Activated T-helper 9 cell treated with anti-CD3 and anti-CD28 coated beads, Interleukin-2, amount 50 U/mL, for 16 hours (primary cell): ENCODE results near the gene LIMS2.

Source experiments
- DNase-seq: peaks from one replicate; pipeline ENCODE4 v3.0.0-alpha.2; 2020; ENCODE audit warnings: low read depth

The LIMS2 gene

DNA sequence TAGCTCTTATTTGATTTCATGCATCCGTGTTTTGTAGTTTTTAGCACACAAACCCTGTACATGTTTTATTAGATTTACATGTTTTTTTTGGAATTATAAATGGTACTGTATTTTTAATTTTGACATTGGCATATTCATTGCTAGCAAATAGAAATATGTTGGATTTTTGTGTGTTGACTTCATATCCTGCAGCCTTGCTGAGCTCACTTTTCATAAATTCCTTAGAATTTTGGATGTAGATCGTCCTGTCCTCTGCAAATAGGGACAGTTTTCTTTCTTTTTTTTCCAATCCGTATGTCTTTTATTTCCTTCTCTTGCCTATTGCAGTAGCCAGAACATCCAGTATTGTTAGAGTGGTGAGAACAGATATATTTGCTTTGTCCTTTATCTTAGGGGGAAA is 76.1 kb downstream of the LIMS2 start:
- DNase-seq, result no peak

DNA sequence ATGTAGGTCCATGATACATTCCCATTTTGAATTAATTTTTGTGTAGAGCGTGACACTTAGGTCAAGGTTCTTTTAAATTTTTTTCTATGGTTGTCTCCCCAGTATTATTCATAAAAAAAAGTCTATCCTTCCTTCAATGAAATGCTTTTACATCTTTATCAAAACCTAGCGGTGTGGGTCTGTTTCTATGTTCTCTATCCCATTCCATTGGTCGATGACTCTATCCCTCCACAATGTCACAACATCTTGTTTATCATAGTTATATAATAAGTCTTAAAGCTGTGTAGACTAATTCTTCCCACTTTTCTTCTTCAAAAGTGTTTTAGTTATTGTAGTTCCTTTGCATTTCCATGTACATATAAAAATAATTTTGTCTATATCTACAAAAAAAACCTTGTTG is 76.6 kb downstream of the LIMS2 start:
- no peak for DNase-seq

DNA sequence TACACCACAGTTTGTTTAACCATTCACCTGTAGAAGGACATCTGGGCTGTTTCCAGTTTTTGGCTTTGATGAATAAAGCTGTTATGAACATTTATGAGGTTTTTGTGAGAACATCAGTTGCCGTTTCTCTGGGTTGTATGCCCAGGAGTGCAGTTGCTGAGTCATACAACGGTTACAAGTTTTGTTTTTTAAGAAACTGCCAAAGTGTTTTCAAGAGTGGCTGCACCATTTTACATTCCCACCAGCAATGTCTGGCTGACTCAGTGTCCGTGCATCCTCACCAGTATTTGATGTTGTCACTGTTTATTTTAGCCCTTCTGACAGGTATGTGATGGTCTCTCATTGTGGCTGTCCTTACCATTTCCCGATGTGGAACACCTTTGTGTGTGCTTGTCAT is 77.3 kb downstream of the LIMS2 start:
- DNase-seq, result no peak

DNA sequence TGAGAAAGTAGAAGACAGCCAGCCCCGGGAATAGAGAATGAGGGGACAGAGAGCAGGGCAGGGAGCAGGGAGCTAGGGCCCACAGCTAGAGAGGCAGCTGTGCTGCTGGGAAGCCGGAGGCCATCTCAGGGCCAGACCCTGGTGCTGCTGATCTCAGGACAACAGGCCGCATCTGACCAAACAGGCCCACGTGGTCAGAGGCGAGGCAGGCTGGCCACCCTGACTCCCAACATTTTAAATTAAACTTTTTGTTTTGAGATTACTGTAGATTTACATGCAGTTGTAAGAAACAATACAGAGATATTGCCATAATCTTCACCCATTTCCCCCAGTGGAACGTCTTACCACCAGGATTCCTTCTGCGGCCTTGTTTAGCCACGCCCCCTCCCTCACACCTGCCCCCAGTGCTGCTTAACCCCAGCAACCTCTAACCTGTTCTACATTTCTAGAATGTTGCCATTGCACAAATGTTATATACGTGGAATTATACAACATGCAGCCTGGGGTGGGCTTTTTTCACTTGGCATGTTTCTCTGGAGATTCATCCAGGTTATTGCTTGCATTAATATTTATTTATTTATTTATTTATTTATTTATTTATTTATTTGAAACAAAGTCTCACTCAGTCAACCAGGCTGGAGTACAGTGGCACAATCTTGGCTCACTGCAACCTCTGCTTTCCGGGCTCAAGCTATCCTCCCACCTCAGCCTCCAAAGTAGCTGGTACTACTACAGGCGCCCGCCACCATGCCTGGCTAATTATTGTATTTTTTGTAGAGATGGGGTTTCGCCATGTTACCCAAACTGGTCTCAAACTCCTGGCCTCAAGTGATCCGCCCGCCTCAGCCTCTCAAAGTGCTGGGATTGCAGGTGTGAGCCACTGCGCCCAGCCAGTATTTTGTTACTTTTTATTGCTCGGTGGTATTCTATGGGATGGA is 78.0 kb downstream of the LIMS2 start:
- no peak for DNase-seq

DNA sequence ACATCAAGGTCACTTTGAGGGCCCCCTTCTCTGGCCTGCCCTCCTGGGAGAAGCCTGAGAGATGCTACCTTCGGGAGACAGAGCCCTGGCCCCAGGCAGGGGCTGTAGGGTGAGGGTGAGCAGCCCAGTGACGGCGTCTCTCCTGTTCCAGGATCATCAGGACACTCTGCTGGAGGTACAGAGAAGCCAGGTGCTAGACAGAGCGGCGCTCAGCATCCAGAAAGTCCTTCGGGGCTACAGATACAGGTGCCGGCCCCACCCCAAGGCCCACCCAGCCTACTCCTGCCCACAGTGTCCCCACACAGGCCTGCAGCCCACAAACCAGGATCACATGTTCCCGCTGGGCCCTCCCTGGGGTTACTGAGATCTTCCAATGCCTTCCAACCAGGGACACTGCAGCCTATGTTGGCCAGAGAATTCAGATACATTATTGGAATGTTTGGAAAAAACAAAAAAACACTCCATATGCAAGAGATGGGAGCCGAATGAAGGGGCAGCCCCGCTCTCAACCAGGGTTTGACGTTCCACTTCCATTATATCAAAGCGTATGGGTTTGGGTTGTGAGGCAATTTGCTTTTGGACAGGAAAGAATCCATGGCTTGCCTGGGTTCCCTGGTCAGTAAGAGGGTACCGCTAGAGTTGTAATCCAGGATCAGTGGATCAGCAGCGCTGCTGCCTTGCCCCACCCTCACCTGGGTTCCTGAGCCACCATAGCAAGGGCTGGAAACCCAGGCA is 78.9 kb downstream of the LIMS2 start:
- no peak for DNase-seq

DNA sequence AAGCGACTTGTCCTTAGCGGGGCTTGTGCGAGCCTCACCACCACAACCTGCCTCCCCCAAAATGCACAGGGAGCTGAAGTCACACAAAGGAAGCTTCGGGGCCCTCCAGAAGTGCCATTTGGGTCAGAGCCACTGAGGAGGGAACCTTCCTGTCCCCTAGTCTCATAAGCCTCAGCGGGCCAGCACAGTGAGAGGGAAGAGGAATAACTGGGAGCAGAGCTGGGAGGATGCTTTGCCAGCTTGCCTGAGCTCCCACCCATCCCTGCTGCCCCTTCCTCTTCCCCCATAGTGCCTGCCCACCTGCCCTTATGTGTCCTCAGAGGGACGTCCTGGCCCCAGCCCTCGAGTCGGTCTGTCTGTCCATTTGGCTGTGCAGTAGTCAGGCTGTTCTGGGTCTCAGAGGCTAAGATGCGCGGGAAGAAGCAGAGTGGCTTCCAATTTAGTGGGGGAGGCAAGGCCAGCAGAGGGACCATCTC is 81.2 kb downstream of the LIMS2 start:
- no peak for DNase-seq

DNA sequence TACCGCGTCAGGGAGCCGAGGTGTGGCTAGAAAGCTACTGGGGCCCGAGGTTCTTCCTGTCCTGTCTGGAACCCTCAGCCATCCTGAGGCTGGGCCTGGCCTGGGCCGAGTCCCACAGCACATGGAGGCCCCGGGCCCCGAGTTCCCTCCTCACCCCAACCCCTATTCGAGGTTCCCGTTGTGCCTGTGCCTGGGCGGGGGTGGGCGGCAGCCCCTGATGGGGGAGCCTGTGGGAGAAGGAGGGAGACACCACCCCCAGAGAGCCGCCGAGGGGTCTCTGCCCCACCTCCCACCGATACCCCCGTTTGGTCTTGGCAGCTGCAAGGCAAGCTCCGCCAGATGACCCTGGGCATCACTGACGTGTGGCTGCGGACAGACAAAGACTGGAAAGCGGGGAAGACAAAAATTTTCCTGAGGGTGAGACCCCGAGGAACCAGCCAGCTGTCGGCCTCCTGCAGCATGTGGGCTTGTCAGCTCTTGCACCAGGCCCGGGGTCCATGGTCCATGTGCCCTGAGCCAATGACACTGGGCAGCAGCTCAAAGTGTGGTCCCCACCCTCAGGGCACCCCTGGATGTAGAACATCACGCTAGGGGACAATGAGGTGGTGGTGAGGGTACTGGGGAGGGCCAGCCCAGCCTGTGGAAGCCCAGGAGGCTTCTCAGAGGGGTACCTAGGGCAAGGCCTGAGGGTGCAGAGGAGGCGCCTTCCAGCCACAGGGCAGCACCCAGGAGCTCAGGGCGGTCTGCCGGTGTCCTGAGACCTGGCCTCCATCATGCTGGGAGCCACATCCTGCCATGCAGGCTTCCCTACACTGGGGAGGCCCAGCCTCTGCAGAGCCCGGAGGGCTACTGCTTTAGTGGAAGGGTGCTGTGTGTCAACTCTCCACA is 81.9 kb downstream of the LIMS2 start:
- no peak for DNase-seq

DNA sequence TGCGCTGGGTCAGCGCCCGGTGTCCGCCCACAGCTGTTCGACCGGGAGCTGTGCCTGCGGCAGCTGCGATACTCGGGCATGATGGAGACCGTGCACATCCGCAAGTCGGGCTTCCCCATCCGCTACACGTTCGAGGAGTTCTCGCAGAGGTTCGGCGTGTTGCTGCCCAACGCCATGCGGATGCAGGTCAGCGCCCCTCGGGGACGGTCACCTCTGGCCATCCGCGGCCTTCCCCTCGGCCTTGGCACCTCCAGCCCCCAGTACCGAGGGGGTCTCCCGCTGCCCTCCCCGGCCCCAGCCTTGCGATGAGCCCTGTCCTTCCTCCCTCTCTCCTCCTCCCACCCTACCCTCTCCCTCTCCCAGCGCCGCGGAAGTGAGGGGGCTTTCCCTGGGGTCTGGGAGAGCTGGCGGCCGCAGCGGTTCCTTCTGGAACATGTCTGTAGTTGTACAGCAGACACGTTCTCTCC is 82.5 kb downstream of the LIMS2 start:
- no peak for DNase-seq

DNA sequence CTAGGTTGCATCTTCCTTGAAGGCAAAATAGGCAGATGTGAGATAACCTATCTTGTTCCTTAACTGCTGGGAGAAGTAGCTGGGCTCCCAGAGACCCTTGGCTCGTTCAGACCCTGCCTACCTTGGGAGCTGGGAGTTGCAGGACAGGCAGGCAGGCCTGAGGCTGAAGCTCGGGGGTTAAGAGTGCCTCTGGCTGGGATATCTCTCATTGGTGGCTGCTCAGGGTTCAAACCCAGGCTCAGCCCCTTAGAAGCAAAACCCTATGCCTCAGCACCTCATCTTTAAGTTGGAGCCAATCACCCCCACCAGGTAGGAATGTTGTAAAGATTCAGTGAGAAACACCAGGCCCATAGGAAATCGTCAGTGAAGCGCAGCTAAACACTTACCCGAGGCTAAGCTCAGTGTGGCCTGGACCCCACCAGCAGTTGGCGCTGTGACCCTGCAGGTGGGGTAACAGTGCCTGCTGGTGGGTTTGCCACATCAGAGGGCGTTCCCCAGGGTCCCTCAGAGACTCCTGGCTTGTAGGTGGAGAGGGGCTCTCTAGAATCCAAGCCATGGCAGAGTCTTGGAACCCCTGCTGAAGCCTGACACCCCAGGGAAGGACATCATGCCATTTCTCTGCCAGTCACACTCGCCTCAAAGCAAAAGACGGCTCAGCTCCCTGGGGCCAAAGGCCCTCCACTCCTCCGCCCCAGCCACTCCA is 84.0 kb downstream of the LIMS2 start:
- DNase-seq, result peak; percentile 21

DNA sequence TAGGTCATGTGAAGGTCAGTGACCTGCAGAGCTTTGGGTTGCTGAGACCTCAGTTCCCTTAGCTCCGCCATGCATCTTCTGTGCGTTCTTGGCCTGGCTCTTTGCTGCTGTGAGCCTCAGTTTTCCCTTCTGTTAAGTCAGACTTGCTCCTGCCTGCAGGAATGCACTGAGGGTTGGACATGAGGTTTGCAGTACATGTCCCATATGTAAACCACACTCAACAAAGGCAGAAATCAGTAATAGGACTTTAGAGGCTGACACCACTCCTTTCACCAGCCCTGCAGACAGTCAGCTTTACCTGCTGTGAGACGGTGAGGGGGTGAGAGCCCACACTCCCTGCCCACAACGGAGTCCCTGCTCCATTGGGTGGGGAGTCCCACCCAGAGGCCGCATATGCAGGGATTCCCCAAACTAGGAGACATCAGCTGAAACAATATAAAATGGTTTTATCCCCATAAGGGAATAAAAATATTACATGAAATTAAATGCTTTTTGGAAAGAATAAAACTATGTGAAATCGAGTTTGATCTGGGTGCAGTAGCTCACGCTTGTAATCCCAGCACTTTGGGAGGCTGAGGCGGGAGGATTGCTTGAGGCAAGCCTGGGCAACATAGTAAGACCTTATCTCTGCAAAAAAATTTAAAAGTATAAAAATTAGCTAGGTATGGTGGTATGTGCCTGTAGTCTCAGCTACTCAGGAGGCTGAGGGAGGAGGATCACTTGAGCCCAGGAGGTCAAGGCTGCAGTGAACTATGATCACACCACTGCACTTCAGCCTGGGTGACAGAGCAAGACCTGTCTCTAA is 84.7 kb downstream of the LIMS2 start:
- no peak for DNase-seq

DNA sequence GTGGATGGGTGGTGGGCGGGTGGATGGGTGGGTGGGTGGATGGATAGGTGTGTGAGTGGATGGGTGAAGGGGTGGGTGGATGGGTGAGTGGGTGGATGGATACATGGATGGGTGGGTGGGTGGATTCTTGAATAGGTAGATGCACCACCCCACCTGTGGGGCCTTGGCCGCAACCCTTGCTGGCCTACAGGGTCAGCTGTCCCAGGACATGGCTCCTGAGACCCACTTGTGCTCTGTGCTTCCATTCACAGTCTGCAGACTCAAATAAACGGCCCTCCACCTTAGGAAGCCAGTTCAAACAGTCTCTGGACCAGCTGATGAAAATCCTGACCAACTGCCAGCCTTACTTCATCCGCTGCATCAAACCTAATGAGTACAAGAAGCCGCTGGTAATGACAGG is 85.5 kb downstream of the LIMS2 start:
- no peak for DNase-seq

DNA sequence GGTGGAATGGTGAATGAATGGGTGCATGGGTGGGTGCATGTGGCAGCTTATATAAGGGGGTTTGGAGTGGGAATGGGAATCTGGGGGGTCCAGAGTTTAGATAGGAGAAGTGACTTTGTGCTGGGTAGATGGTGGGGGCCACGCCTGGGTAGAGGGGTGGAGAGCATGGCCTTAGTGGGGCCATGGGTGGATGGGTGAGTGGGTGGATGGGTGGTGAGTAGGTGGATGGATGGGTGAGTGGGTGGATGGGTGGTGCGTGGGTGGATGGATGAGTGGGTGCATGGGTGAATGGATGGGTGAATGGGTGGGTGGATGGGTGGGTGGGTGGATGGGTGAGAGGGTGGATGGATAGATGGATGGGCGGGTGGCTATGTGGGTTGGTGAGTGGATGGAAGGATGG is 86.0 kb downstream of the LIMS2 start:
- DNase-seq, result no peak
